Cerebellar nuclear complex (tissue), 1 donor: Measurements from ENCODE around the gene FASTKD3.

Source experiments
- DNase-seq, 2 experiments: peaks; one replicate each; lab custom pipeline; 2025; lab: John Stamatoyannopoulos, UW

The FASTKD3 gene

DNA sequence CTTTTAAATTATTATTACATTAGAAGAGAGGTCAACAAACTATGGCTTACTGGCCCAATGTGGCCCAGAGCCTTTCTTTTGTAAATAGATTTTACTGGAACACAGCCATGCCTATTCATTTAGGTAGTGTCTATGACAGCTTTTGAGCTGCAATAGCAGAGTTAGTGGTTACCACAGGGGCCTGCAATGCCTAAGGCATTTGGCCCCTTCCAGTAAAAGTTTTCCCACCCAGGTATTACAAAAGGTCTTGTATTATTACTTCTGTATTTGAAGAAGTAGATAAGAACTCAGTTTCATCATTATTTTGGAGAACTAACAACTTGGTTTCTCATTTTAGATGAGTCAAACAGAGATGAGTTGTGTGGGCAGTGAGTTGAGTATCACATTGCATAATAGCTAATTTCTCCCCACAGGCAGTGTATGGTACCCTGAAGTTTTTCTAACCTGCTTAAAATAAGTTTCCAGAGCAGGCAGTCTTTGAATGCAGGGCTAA, 9.6 kb upstream of the FASTKD3 start:
- DNase-seq = no peak

DNA sequence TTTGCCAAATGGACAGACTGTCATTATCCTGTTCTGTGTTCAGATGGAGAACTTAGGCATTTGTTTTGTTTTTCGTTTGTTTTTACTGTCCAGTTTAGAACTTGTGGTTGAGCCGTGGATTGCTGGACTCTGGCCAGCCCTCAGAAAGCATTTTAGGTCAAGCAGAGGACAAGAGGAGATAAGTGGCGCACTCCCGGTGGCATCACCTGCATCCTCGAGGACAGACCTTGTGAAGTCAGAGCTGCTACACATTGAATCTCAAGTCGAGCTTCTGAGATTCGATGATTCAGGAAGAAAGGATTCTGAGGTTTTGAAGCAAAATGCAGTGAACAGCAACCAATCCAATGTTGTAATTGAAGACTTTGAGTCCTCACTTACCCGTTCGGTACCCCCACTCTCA, 9.0 kb upstream of the FASTKD3 start:
- DNase-seq = no peak

DNA sequence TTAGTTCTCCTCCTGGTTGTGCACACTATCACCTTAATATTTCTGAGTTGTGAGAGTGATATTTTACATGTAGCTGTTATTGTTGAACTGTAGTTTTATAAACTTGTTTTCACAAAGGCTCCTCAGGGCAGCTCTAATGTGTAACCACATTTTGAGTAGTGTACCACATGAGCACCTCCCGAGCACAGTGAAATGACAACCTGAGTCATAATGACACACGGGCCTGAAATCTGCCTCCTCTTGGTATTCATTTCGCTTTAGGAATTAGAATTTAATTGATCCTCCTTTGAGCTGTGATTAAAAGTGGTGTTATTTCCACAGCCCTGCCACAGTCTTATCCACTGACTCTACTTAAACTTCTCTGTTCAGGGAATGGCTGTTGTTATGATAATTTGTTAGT, 8.0 kb upstream of the FASTKD3 start:
- no peak for DNase-seq

DNA sequence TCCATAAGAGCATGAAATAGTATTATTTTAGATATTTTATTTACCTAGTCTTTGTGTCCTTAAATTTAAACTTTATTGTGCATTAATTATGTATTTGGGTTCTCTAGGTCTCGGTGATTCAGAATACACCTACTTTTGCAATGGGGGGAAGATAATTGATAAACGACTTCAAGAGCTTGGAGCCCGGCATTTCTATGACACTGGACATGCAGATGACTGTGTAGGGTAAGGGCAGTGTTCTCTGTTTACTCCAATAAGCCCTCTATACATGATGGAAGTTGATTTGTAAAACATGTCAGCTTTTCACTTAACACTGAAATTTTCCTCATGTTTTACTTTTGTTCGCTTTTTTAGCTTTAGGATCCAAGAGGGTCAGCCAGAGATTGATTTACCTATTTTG, 6.3 kb upstream of the FASTKD3 start:
- DNase-seq = no peak

DNA sequence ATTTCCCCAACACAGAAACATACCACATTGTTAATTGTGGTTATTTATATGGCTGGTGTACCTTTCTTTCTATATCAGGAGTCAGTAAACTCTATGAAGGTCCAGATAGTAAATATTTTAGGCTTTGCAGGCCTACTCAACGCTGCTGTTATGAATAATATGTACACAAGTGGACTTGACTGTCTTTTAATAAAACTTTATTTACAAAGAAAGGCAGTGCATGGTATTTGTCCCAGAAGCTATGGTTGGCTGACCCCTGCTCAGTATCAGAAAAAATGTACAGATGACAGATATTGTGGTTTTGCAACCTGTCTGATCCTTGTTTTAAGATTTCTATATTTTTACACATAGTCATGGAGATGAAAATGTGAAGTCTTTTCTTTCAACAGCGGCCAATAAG, 5.8 kb upstream of the FASTKD3 start:
- DNase-seq = no peak

DNA sequence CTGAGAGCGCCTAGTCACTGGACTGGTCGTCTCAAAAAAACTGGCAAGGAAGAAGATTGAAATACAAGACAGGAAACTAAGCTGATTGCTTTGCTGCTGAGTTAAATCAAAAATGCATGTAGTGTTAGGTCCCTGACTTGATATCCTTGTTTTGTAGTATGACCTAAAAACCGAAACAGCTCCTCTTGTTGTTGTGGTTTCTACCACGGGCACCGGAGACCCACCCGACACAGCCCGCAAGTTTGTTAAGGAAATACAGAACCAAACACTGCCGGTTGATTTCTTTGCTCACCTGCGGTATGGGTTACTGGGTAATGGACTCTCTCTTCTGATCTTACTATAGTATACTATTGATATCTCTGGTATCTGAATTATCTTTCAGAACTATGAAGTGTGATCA, 4.4 kb upstream of the FASTKD3 start:
- DNase-seq = no peak

DNA sequence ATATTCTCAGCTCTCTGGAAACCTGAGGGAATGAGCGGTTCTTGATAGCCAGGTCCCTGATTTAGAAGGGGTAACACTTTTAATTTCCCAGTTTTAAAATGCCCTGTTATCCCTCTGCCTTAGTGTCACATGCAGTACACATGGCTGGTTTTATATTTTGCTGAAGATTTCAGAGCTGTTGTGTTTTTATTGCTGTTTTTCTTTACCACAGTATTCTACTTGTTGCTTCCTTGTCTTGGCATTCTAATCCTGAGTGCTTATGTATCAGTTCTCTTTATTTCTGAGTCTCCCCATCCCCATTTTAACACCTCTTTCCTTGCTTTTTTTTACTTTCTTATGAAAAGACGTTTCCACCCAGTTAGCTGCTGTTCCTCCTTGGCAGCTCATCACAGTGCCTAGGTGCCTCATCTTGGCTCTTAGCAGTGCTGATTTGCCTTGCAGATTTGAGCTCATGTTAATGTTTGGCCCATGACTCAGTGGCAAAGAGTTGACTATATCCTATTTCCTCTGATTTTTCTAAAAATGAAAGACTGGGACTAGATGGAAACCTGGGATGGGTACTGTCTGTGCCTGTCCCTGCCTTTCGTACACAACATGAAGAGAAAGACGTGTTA, 3.8 kb upstream of the FASTKD3 start:
- DNase-seq = no peak

DNA sequence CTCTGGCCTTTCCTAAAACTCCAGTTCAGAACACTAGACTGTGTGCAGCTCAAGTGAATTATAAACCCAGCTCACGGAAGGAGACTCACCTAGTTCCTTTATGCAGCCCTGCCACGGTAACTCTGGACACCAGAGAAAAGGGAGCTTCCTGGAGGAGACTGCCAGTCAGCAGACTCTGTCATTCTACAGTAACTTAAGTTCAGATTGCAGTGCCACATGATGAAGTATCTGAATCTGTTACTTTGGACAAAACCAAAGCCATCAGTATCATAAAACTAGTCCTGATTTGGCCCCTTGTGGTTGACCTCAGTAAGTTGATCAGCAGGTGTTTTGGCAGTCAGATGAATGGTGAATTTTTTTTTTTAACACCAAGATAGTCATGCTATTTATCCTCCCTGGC, 2.8 kb upstream of the FASTKD3 start:
- no peak for DNase-seq

DNA sequence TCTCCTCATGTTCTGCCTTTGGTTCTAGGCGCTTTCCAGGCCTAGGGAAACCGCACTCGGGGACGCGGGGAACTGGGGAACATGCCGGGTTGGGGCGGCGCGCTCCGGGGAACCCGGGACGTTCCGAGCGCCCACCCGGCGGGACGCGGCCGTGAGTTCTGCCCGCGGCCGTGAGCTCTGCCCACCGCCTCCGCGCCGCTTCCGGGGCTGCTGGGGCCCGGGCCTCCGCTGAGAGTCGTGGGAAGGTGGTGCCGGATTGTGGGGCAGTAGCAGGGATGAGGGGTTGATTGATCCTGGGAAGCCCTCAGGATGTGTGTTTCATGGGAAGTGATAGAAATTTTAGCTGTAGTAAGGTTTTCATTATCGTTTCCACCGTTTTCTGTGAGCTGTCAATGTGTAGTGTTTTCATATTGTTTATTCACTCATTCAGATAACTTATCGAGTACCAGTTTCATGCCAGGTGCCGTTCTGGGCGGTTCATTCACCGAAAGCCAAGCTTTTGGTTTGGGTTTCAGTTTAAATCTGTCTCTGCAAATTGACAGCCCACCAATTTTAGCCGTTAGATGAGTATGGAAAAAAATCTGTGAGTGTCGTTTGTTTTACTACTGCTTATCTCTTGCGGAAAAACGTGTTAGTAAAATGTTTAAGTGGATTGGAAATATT, 774 bp upstream of the FASTKD3 start:
- DNase-seq = no peak

DNA sequence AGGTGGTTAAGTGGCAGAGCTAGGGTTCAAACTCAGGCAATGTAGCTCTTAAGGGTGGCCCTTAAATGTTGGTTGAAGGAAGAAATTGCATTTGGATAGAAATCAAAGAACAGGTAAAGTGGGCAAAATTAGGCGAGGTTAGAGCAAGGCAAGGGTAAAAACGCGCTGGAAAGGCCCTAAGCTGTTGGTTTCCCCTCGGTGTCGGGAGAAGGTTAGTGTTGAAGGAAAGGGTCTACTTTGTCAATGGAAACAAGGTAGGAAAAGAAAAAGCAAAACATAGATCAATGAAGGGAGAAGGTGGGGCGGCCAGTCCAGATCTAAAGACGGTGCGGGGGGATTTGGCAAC, 431 bp downstream of the FASTKD3 start:
- DNase-seq = peak in 1 of 2 experiments; percentile 49

DNA sequence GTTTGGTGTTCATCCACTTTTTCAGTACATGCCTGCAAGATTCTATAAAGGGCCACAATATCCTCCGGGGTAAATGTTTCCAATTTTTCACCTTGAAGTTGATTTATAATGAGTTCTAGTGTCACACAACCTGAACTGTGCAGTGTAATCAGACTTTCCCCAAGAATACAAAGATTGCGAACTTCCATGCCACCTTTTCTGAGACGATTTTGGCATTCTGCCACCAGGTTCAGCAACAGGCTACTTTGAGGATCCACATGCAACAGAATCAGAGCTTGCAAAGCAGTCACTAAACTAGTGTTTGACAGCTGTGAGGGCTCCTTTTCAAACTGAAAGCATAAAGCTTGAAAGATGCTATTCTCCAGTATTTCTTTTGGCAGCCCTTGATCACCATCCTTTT, 1.6 kb downstream of the FASTKD3 start:
- DNase-seq = no peak

DNA sequence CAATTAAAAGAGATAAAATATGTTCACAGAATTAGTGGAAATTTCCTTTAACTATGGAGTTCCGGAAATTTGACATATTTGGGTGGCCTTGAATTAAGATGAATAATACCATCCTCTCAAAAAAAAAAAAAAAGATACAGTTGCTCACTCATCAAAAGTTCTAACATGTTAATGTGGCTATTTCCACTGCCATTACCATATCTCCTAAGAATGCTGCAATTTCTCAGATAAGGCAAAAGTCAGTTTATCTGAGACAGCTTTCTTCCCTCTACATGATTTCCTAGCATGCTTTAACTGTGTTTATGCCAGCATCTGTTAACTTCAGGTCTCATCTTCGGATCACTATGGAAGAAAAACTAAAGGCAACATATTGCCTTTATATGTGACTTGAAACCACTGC, 2.6 kb downstream of the FASTKD3 start:
- no peak for DNase-seq

DNA sequence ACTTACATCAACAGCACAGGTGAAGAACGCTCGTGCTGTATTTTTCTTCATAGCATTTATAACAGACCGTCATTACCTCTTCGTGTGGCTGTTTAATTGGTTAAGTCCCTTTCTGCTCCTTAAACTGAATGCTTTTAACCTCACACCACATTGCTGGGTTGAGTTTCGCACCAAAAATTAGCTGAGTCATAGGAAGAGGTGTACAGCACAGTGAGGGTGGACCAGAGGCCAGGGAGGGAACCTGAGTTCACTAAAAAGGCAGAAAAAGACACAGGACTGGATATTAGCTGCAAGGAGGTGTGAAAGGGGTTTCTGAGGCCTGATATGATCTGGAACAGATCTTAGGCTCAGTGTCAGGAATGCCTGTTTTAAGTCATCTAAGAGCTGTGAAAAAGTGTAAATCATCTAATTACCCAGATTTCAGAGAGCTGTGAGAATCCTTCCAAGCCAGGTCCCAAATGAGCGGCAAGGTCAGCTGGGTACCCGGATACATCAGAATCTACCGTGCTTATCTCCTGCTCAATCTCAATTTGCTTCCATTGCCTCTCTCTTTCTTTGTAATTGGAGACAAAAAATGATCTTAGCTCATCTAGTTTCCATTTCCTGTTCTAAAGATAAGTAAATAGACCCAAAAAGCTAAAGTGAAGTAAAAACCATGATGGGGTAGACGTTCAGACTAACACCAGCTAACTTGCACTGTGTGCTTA, 10.8 kb downstream of the FASTKD3 start:
- DNase-seq = no peak

DNA sequence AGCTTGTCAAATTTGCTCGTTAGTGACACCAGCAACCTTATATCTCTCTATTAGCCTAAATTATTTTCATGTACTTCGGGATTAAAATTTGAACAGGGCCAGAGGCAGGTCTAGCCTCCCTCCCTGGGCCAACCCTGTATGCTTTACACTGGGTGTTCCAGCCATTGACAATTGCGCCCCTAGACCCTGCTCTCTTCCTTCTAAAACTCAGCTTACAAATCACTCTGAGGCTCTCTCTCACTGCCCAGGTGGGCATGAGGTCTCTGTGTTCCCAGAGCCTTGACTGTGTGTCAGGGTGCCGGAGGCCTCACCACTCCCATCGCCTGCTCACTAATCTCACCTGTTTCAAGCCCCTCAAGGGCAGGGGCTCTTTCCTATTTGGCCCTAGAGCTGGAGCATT, 11.5 kb downstream of the FASTKD3 start:
- no peak for DNase-seq

DNA sequence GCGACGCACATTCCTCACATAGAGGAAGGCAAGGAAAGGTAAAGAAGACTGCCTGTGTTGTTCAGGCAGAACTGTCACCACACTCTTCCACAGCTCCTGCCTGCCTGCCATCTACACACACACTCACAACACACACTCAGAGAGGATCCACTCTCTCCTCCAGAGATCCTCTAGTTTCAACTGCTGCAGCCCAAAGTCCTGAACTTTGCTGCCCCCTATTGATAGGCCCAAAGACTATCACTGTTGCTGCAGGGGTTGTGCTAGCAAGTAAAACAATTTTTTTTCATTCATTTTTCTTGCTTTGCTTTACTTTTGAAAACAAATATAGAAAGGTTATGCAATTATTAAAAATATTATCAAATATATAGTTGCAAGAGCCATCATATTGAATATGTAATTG, 12.0 kb downstream of the FASTKD3 start:
- DNase-seq = no peak

DNA sequence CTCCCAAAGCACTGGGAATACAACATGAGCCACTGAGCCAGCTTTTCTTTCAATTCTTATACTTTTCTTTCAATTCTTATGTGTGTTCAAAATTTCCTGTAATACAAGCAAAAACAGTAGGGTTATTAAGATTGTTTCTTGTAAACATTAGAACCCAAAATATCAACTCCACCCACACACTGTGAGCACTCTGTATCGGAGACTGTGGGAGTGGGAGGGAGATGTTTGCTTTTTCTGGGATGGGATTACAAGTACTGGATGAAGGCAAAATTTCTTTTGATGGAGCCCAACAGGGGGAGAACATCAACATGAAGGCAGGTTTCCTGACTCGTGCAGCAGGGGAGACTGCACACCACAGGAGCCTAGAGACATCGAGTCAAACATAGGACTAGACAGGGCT, 13.2 kb downstream of the FASTKD3 start:
- DNase-seq = no peak

DNA sequence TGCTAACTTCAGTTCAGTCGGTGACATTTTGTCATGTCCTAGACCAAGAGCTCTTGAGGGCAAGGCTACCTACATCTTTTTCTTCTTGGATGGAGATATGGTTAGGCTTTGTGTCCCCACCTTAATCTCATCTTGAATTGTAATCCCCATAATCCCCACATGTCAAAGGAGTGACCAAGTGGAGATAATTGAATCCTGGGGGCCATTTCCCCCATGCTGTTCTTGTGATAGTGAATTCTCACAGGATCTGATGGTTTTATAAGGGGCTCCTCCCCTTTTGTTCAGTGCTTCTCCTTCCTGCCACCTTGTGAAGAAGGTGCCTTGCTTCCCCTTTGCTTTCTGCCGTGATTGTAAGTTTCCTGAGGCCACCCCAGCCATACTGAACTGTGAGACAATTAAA, 15.8 kb downstream of the FASTKD3 start:
- no peak for DNase-seq

DNA sequence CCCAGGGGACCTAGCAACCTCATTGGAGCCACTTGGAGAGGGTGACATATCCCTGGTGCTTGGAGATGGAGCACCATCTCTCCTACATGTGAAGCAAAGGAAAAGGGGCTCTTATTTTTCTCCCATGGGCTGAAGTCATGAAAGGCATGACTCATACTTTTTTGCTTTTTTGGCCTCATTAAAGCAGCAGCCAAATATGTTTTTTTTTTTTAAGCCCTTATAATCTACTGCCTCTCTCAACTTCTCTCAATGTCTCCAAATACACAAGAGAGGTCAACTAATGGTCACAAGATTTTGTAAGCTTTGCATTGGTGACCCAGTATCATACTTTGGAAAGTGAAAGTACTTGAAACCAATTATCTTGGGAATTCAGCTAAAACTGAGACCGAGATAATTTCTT, 16.3 kb downstream of the FASTKD3 start:
- DNase-seq = no peak

DNA sequence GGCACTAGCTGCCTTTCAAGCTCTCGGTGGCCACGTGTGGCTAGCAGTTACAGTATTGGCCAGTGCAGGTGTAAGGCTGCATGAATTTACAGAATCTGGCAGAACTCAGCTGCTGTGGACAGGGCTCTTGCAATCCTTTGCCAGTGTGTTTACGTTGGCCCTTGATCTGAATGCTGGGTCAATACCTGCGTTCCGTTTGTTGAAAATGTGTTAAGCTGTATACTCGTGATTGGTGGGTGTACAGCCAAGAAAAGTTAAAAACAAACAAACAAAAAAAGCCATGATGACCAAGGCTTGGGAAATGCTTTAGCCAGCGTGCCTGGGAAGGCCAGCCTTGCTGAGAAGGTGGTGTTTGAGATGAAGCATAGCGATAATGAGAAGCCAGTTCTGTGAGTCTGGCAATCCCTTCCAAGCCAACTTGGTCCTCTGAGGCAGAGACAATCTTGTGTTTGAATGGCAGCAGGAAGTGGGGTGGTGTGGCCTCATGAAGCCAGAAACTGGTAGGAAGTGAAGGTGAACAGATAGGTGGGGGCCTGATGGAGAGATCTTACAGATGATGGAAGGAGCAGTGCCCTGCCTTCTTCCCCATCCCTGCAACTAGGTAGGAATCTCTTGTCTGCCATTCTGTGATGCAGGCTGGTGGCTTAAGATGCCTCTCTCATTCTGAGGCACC, 17.1 kb downstream of the FASTKD3 start:
- DNase-seq = no peak

DNA sequence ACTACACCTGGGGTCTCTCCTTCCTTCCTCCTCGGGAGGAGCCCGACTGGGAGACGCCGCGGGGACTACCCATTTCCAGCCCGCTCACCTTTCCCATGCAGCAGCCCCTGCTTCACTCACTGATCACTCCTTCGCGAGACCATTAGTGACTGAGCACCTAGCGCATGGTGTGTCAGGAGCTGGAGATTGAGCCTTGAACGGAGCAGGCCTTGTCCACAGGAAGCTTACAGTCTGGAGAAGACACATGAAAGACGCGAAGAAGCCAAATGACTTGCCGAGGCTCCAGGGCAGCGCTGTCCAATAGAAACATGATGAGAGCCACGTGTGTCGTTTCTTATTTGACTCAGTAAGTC, 17.6 kb downstream of the FASTKD3 start:
- DNase-seq = no peak

DNA sequence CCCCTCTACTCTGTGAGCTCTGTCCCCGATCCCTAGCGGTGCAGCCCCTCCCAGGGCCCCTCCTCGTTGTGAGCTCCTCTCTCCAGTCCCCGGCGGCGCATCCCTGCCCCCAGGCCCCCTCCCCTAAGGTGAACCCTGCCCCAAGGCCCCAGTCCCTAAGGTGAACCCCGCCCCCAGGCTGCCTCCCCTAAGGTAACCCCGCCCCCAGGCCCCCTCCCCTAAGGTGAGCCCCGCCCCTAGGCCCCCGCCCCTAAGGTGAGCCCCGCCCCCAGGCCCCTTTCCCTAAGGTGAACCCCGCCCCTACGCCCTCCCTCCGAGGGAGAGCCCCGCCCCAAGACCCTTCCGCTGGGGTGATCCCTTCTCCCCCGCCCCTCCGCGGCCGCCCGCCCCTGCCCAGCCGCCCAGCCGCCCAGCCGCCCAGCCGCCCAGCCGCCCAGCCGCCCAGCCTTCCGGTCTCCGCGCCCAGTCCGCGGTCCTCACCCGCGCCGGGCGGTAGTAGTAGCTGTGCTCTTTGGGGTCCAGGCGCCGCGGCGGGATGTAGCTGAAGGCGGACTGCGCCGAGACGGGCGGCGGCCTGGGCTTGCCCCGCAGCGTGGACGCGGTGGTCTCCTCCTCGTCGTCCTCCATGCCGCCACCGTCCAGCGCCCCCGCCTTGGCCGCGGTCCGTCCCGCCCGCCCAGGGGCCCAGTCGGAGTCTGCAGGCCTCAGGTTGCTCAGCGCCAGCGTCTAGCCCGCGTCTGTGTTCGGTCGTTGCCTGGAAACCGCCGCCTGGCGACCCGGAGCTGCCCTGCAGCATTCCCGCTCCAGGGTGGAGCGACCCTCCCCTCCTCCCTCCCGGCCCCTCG, 18.2 kb downstream of the FASTKD3 start, which contains the start of gene CFAP90:
CFAP90 (minus strand) TSS at position 739 of the 845 bp plus-strand sequence; CDS start at position 627, 112 bp downstream.
- DNase-seq = no peak
